ENCODE results near the gene ASTN2.

DNA sequence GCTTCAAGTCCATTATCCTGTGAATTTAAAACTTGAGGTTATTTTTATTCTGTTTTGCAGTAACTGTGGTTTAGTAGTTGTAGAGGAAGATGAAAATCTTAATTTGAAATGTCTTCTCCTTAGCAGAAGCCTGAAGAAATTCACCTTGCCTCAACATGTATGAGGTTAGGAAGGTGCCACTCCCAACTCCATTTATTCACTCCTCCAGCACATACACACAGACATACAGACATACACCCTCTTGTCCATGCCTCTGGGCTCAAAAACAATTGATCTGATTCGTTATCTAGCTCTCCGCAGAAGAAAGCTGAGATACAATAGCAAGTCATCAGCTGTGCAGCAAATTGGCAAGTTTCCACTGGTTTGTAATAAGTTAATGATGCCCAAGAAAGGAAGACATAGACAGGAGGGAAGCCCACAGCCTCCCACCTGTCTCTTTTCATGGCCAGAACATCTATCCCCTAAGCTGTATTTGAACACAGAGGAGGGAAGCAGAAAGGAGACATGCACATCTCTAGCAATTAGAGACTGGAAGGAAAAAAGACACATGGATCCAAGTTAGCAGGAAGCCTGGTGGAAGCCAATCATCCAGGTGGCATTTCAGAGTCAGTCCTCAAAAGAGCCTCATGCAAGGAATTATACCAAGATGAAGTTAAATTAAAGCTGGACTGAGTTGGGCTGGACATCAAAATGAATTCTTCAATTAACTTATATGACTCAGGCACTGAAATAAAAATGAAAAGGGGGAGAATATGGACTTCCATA, 257.9 kb downstream of the ASTN2 start:
- no peak for TF ChIP-seq POLR2A (IDR thresholded peaks at IDR 0.05)
- TF ChIP-seq, protein P1, sequence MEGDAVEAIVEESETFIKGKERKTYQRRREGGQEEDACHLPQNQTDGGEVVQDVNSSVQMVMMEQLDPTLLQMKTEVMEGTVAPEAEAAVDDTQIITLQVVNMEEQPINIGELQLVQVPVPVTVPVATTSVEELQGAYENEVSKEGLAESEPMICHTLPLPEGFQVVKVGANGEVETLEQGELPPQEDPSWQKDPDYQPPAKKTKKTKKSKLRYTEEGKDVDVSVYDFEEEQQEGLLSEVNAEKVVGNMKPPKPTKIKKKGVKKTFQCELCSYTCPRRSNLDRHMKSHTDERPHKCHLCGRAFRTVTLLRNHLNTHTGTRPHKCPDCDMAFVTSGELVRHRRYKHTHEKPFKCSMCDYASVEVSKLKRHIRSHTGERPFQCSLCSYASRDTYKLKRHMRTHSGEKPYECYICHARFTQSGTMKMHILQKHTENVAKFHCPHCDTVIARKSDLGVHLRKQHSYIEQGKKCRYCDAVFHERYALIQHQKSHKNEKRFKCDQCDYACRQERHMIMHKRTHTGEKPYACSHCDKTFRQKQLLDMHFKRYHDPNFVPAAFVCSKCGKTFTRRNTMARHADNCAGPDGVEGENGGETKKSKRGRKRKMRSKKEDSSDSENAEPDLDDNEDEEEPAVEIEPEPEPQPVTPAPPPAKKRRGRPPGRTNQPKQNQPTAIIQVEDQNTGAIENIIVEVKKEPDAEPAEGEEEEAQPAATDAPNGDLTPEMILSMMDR (IDR thresholded peaks at IDR 0.05): no peak
- TF ChIP-seq POLR2AphosphoS5 (IDR thresholded peaks at IDR 0.05): no peak

Measured in prostate gland (tissue), 2 donors.